ENCODE measurements around the gene MEG3. TPM values are rescaled to one million over a fixed set of nuclear protein-coding genes. Genes with fewer than 3 reads are reported as not detected.

MEG3 gene
- total and polyA plus RNA-seq, 2 experiments from 2014 or later, result not detected

GRCh38 chr14:100900837-100901390, 75.0 kb downstream of the MEG3 start:
- Histone ChIP-seq H3K27ac (no peak overlapping the region), H3K4me1 (ENCODE audit: low read depth) (peaks cover 28% of the 10 kb centered on the region), H3K27me3 (peaks cover 43% of the 10 kb centered on the region), H3K36me3 (no peaks in the 10 kb centered on the region), H3K4me3 (no peak overlapping the region), H3K9me3 (ENCODE audit: low read depth) (no peaks in the 10 kb centered on the region)
- peak; percentile 27 to 74 for DNase-seq (ENCODE audit: low read depth in 1 of 2, low spot score in 1 of 2)
- peak; percentile 21 for TF ChIP-seq CTCF (IDR thresholded peaks at IDR 0.05; ENCODE audit: low read depth, low read length)

GRCh38 chr14:100901391-100902183, 75.7 kb downstream of the MEG3 start:
- H3K27ac ChIP-seq, result no peak overlapping the region
- TF ChIP-seq CTCF (IDR thresholded peaks at IDR 0.05; ENCODE audit: low read depth, low read length), result no peak
- peaks cover 22% of the 10 kb centered on the region for H3K4me1 ChIP-seq (ENCODE audit: low read depth)

GRCh38 chr14:100902295-100903133, 76.6 kb downstream of the MEG3 start:
- peak; percentile 21 for TF ChIP-seq CTCF (IDR thresholded peaks at IDR 0.05; ENCODE audit: low read depth, low read length)
- Histone ChIP-seq H3K27me3 (peaks cover 53% of the 10 kb centered on the region), H3K36me3 (no peaks in the 10 kb centered on the region), H3K4me1 (ENCODE audit: low read depth) (peaks cover 15% of the 10 kb centered on the region), H3K27ac (no peak overlapping the region), H3K9me3 (ENCODE audit: low read depth) (no peaks in the 10 kb centered on the region), H3K4me3 (no peak overlapping the region)
- peak in 1 of 2 donors; percentile 41 for DNase-seq (ENCODE audit: low read depth in 1 of 2, low spot score in 1 of 2)

More at GRCh38 chr14:100901391-100902183, 75.7 kb downstream of the MEG3 start:
- Histone ChIP-seq H3K4me3 (no peak overlapping the region), H3K36me3 (no peaks in the 10 kb centered on the region), H3K27me3 (peaks cover 50% of the 10 kb centered on the region), H3K9me3 (ENCODE audit: low read depth) (no peaks in the 10 kb centered on the region)
- no peak for DNase-seq (ENCODE audit: low read depth in 1 of 2, low spot score in 1 of 2)

GRCh38 chr14:100903134-100903468, 77.2 kb downstream of the MEG3 start:
- Histone ChIP-seq H3K4me1 (ENCODE audit: low read depth) (peaks cover 15% of the 10 kb centered on the region), H3K9me3 (ENCODE audit: low read depth) (no peaks in the 10 kb centered on the region), H3K27ac (no peak overlapping the region), H3K27me3 (peaks cover 53% of the 10 kb centered on the region), H3K4me3 (no peak overlapping the region), H3K36me3 (no peaks in the 10 kb centered on the region)
- no peak for DNase-seq (ENCODE audit: low read depth in 1 of 2, low spot score in 1 of 2)
- TF ChIP-seq CTCF (IDR thresholded peaks at IDR 0.05; ENCODE audit: low read depth, low read length), result no peak

GRCh38 chr14:100903672-100904185, 77.8 kb downstream of the MEG3 start, which contains the start of gene RTL1:
TSS of gene RTL1 (minus strand) at chr14:100903722. CDS start at chr14:100884788, 18,934 bp downstream.
- Histone ChIP-seq H3K9me3 (ENCODE audit: low read depth) (no peaks in the 10 kb centered on the region), H3K36me3 (no peaks in the 10 kb centered on the region), H3K4me1 (ENCODE audit: low read depth) (peaks cover 15% of the 10 kb centered on the region), H3K27me3 (peaks cover 53% of the 10 kb centered on the region), H3K4me3 (peak within 1 kb of the TSS; percentile 29), H3K27ac (no peak within 1 kb of the TSS)
- no peak for DNase-seq (ENCODE audit: low read depth in 1 of 2, low spot score in 1 of 2)
- no peak for TF ChIP-seq CTCF (IDR thresholded peaks at IDR 0.05; ENCODE audit: low read depth, low read length)

All from cardiac muscle cell (in vitro differentiated cells and primary cell).